GM13976 (cell line): ENCODE measurements around the gene OR2L2.

ENCODE experiments used
- DNase-seq: peaks from one replicate; pipeline ENCODE4 v3.0.0; 2012; ENCODE audit warnings: low spot score
- CTCF ChIP-seq: IDR thresholded peaks from 2 replicates; pipeline ENCODE4 v1.5.1; 2012; ENCODE audit warnings: borderline replicate concordance, mild to moderate bottlenecking; ENCODE audit not compliant: insufficient read depth; ENCODE audit errors: extremely low read depth, missing control alignments, control extremely low read depth
- in situ Hi-C: fragments of 300-500 bp; cut with MboI; formaldehyde crosslinking; loops from one replicate; pipeline ENCODE4 v1.12.0; 2022; ENCODE audit warnings: low sequenced_read_pairs, mixed read lengths, inconsistent platforms; ENCODE audit not compliant: unreplicated experiment

Gene OR2L2

GRCh38 chr1:248015803-248016202 lies 14.1 kb upstream of the OR2L2 start:
- no peak for DNase-seq
- no peak for TF ChIP-seq CTCF
- in situ Hi-C loops, result no loop called here

DNA sequence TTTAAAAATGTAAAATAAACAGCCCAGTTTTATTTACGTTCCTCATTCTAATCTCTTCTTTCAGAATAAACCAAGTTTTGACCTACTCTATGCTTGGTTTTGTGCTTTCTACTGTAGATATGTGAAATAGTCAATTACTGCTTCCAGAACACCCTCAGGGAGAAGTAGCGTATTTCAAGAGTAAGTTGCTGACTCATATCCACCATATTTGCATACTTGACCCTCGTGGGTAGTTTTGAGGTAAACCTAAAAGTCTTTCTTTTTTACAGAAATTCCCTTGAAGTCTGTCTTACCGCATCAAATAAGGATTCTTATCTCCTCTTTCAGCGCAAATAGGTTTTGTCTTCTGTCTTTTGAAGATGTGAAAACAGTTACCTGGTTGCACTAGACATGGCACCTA lies 15.3 kb downstream of the OR2L2 start:
- in situ Hi-C loops, result no loop called here
- TF ChIP-seq CTCF, result no peak
- no peak for DNase-seq

GRCh38 chr1:248046536-248046935 lies 16.7 kb downstream of the OR2L2 start, which contains the start of gene OR2L3:
Gene OR2L3 (plus strand): TSS chr1:248046836. CDS start chr1:248060682, 13,846 bp downstream.
- in situ Hi-C loops, result no loop called here
- no peak for DNase-seq
- no peak for TF ChIP-seq CTCF

GRCh38 chr1:248047008-248047407 lies 17.1 kb downstream of the OR2L2 start:
- DNase-seq, result no peak
- TF ChIP-seq CTCF, result no peak
- in situ Hi-C loops, result no loop called here

- TF ChIP-seq CTCF, result no peak
- no peak for DNase-seq
- in situ Hi-C loops, result no loop called here
Observed at GRCh38 chr1:248054671-248055070, 24.8 kb downstream of the OR2L2 start.

DNA sequence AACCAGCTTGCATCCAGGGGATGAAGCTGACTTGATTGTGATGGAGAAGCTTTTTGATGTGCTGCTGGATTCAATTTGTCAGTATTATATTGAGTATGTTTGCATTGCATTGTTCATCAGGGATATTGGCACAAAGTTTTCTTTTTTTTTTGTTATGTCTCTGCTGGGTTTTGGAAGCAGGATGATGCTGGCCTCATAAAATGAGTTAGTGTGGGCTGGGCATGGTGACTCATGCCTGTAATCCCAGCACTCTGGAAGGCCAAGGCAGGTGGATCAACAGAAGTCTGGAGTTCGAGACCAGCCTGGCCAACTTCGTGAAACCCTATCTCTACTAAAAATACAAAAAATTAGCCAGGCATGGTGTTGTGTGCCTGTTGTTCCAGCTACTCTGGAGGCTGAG lies 25.4 kb downstream of the OR2L2 start:
- no peak for DNase-seq
- no peak for TF ChIP-seq CTCF
- in situ Hi-C loops, result no loop called here

GRCh38 chr1:248065071-248065470 lies 35.2 kb downstream of the OR2L2 start:
- no peak for TF ChIP-seq CTCF
- DNase-seq, result no peak
- in situ Hi-C loops, result no loop called here
